Natural killer cell (primary cell): ENCODE results near the gene PCAT6. TPM values are rescaled to one million over a fixed set of nuclear protein-coding genes. Genes with fewer than 3 reads are reported as not detected.
A peak's percentile ranks its signal among the peaks of the same experiment; 100 is the strongest.

Experiments used
- ATAC-seq, 3 donors: fragments of 150-1000 bp in 2 of 3; fragments of 200-7000 bp in 1 of 3; cut with Tn5 transposase; 1 replicate in 1 of 3; 2 replicates in 2 of 3; pipeline ENCODE4 v1.10.0; 2021; ENCODE audit warnings: mild to moderate bottlenecking in 2 of 3, moderate library complexity in 2 of 3
- DNase-seq, 2 donors: peaks; one replicate each; pipeline versions ENCODE4 v3.0.0 to v3.0.0-alpha.2; 2013 to 2021; ENCODE audit warnings: mixed read lengths in 1 of 2
- H3K27ac ChIP-seq: one replicate; pipeline ENCODE4 v1.5.1; 2013; ENCODE audit warnings: mild to moderate bottlenecking, low read length
- H3K27me3 ChIP-seq: one replicate; pipeline ENCODE4 v1.6.1; 2013; ENCODE audit warnings: low read length; ENCODE audit not compliant: control insufficient read depth, insufficient read depth
- H3K36me3 ChIP-seq: one replicate; pipeline ENCODE4 v1.6.1; 2013; ENCODE audit warnings: low read length; ENCODE audit not compliant: control insufficient read depth, insufficient read depth
- H3K4me1 ChIP-seq: one replicate; pipeline ENCODE4 v1.6.1; 2013; ENCODE audit warnings: low read length; ENCODE audit not compliant: control insufficient read depth, insufficient read depth
- H3K4me3 ChIP-seq: one replicate; pipeline ENCODE4 v1.5.1; 2013; ENCODE audit warnings: low read length
- H3K9me3 ChIP-seq: one replicate; pipeline ENCODE4 v1.6.1; 2013; ENCODE audit warnings: low read length; ENCODE audit not compliant: control insufficient read depth, insufficient read depth
- H3K27ac Mint-ChIP-seq, 2 donors: one replicate each; pipeline ENCODE4 v1.8.0; 2022; ENCODE audit warnings: mild to moderate bottlenecking in 2 of 2, mixed read lengths in 2 of 2, moderate library complexity in 1 of 2
- H3K27me3 Mint-ChIP-seq, 2 donors: one replicate each; pipeline ENCODE4 v1.8.0; 2022; ENCODE audit warnings: low read depth in 2 of 2, mixed read lengths in 2 of 2
- H3K36me3 Mint-ChIP-seq: one replicate; pipeline ENCODE4 v1.8.0; 2022; ENCODE audit warnings: mixed read lengths
- H3K4me1 Mint-ChIP-seq, 2 donors: one replicate each; pipeline ENCODE4 v1.8.0; 2022; ENCODE audit warnings: mixed read lengths in 2 of 2
- H3K4me3 Mint-ChIP-seq: one replicate; pipeline ENCODE4 v1.8.0; 2022; ENCODE audit warnings: mild to moderate bottlenecking, moderate library complexity, mixed read lengths
- H3K9me3 Mint-ChIP-seq, 2 donors: one replicate each; pipeline ENCODE4 v1.8.0; 2022; ENCODE audit warnings: mixed read lengths in 2 of 2
- WGBS: methylation state at CpG from one replicate; pipeline ENCODE4 v1.1.7; 2013; ENCODE audit warnings: missing lambda C conversion rate; ENCODE audit not compliant: insufficient coverage; 5-methylcytosine and 5-hydroxymethylcytosine counted together
- intact Hi-C: fragments of 100-400 bp; cut with micrococcal nuclease; formaldehyde crosslinking; loops from one replicate; pipeline ENCODE4 v1.14.2; 2022
- total RNA-seq, 4 donors: library from RNA; stranded (reverse); fragments of 120-200 nt in 1 of 4; gene quantifications; one replicate each; pipeline versions ENCODE4 v1.2.3 to v1.2.4, GENCODE V29; 2013 to 2022
- TF ChIP-seq, protein P1 (sequence below): fragments of 200-600 bp; IDR thresholded peaks from one replicate; pipeline ENCODE4 v1.8.0; 2022; ENCODE audit warnings: antibody characterized with exemption

PCAT6 gene
- total RNA-seq, 3 donors from 2014 or later (not counting 1 experiment from before 2014, with no cell fraction given), result 1.1 to 1.5 TPM; not detected in 1

DNA sequence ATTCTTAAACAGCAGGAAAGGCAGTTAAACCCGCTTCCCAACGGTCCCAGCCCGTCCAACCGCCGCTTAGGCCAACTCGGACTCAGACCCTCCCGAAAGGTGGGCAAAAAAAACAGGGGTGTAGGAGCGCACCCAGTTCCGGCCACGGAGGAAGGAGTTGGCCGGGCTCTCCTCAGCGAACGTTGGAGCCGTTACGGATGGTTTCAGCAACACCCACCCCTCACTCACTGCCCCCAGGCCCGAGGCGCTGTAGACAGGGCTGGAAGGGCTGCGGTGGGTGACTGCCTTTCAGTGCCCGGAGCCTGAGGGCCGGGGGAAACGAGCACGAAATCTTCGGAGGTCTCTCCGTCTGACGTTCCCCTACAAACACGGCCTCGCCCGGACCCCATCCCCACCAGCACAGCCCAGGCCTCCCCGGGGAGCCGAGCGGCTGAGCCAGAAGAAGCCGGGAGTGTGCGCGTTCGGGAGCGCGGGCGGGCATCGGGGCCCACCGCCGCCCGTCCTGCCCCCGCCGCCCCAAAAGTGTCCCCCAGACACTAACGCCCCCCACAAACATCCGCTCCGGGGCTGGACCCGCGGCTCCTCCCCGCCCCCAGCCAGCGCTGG, 3.8 kb upstream of the PCAT6 start:
- Mint-ChIP-seq H3K27ac (peak overlapping the region; percentile 82 to 88), H3K27me3 (no peaks in the 10 kb centered on the region), H3K4me1 (peaks cover 42 to 62% of the 10 kb centered on the region in 2 donors), H3K36me3 (no peaks in the 10 kb centered on the region), H3K4me3 (peak overlapping the region; percentile 84), H3K9me3 (no peaks in the 10 kb centered on the region)
- 1% methylated on average over 50 of the region's 51 CpGs for WGBS
- Histone ChIP-seq H3K27me3 (no peaks in the 10 kb centered on the region), H3K27ac (peak overlapping the region; percentile 47), H3K4me3 (peak overlapping the region; percentile 61), H3K4me1 (peaks cover 22% of the 10 kb centered on the region), H3K36me3 (no peaks in the 10 kb centered on the region), H3K9me3 (no peaks in the 10 kb centered on the region)
- peak; percentile 19 to 44 for DNase-seq
- intact Hi-C loops, result loop anchor here (5.0 kb wide), 1 partner anchor 200 kb away; the partner anchor contains the start of gene TMEM183A
- TF ChIP-seq, protein P1, sequence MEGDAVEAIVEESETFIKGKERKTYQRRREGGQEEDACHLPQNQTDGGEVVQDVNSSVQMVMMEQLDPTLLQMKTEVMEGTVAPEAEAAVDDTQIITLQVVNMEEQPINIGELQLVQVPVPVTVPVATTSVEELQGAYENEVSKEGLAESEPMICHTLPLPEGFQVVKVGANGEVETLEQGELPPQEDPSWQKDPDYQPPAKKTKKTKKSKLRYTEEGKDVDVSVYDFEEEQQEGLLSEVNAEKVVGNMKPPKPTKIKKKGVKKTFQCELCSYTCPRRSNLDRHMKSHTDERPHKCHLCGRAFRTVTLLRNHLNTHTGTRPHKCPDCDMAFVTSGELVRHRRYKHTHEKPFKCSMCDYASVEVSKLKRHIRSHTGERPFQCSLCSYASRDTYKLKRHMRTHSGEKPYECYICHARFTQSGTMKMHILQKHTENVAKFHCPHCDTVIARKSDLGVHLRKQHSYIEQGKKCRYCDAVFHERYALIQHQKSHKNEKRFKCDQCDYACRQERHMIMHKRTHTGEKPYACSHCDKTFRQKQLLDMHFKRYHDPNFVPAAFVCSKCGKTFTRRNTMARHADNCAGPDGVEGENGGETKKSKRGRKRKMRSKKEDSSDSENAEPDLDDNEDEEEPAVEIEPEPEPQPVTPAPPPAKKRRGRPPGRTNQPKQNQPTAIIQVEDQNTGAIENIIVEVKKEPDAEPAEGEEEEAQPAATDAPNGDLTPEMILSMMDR, result no peak
- no peak for ATAC-seq

DNA sequence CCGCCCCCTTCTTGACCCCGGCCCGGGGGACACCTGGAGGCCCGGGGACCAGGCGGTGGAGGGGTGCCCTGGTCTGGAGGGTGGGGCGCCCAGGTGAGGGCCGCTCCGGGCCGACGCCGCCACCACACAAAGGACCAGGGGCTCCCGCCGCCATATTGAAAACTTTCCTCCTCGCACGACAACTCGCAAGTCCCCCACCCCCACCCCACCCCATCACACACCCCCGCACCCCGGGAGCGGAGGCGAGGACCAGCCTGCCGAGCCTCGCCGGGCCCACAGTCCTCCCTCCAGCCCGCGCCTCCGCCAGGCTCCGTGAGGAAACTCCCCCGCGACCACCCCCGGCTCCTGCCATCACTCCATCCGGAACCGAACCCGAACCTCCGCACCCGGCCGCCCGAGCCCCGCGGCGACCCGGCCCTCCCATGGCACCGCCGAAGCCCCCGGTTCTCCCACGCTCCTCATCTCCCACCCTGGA, 3.3 kb upstream of the PCAT6 start:
- TF ChIP-seq, protein P1, result no peak
- peak in 1 of 2 donors; percentile 69 for DNase-seq
- no peaks in the 10 kb centered on the region for H3K9me3 Mint-ChIP-seq
- no peaks in the 10 kb centered on the region for H3K27me3 ChIP-seq
- H3K27ac Mint-ChIP-seq, result peak overlapping the region in 1 of 2 donors; percentile 88
- no peaks in the 10 kb centered on the region for H3K27me3 Mint-ChIP-seq
- intact Hi-C loops, result loop anchor here (5.0 kb wide), 1 partner anchor 200 kb away; the partner anchor contains the start of gene TMEM183A
- peak overlapping the region; percentile 84 for H3K4me3 Mint-ChIP-seq
- peak; percentile 21 to 38 (median 22) for ATAC-seq
- peaks cover 22% of the 10 kb centered on the region for H3K4me1 ChIP-seq
- H3K36me3 ChIP-seq, result no peaks in the 10 kb centered on the region
- peaks cover 43 to 66% of the 10 kb centered on the region in 2 donors for H3K4me1 Mint-ChIP-seq
- no peaks in the 10 kb centered on the region for H3K36me3 Mint-ChIP-seq
- H3K9me3 ChIP-seq, result no peaks in the 10 kb centered on the region
- H3K27ac ChIP-seq, result peak overlapping the region; percentile 14
- under 1% methylated on average over 45 of the region's 45 CpGs for WGBS
- H3K4me3 ChIP-seq, result peak overlapping the region; percentile 61

DNA sequence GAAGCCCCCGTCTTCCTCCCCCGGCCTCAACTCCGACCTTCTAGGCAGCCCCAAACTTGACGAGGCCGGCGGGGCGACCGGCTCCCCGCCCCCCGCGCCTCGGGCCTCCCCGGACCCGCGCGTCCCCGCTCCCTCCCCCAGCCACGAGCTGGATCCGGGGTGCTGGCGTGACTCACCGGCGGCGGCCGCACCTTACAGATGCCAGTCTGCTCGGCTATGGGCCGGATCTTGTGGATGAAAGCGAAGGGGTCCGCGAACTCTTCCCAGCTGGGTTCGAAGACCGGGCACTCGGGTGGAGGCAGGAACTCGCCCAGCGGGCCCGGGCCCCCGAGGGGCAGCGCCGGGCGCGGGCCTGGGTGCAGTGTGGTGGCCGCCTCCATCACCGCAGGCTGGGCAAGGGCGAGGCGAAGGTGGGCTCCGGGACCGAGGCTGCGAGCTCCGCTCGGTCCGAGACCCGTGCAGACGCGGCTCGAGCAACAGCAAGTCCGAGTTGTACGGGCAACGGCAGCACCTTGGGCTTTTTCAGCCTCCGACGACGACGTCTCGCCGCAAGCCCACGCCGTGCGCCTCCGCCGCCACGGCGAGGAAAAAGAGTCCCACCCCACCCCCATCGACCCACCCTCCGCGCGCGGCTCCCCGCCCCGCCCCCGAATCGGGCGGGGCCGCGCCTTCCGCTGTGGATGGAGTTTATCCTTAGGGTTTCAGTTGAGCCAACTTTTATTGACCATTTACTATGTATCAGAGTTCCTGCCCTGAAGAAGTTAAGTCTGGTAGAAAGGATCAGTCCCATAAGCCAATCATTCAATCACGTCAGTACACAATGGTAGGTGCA, 2.6 kb upstream of the PCAT6 start, which contains the start of gene KDM5B:
TSS of gene KDM5B (minus strand) at position 496 of the 832 bp plus-strand sequence. CDS start at position 380, 116 bp downstream.
- Histone ChIP-seq H3K9me3 (no peaks in the 10 kb centered on the region), H3K27ac (peak within 1 kb of the TSS; percentile 14), H3K4me1 (peaks cover 22% of the 10 kb centered on the region), H3K27me3 (no peaks in the 10 kb centered on the region), H3K4me3 (peak within 1 kb of the TSS; percentile 61), H3K36me3 (no peaks in the 10 kb centered on the region)
- intact Hi-C loops, result loop anchor here (5.0 kb wide), 1 partner anchor 199 kb away; the partner anchor contains the start of gene TMEM183A
- WGBS, result under 1% methylated on average over 69 of the region's 84 CpGs
- H3K4me1 Mint-ChIP-seq, result peaks cover 43 to 61% of the 10 kb centered on the region in 2 donors
- ATAC-seq (peak; percentile 51 to 67 (median 60)), DNase-seq (peak; percentile 66 to 75)
- H3K4me3 Mint-ChIP-seq, result peak within 1 kb of the TSS; percentile 84
- no peaks in the 10 kb centered on the region for H3K9me3 Mint-ChIP-seq
- TF ChIP-seq, protein P1, result no peak
- H3K27me3 Mint-ChIP-seq, result no peaks in the 10 kb centered on the region
- no peaks in the 10 kb centered on the region for H3K36me3 Mint-ChIP-seq
- peak within 1 kb of the TSS; percentile 88 to 90 for H3K27ac Mint-ChIP-seq
